RWPE1 (cell line): Measurements from ENCODE around the gene TRIM17.

Experiments used
- CTCF ChIA-PET: fragments of 350-600 bp; sonication (Branson Sonifier 250); formaldehyde crosslinking; extraction: SDS; loops from one replicate; lab custom pipeline; 2021; lab: Yijun Ruan, JAX
- POLR2A ChIA-PET: fragments of 400-600 bp; formaldehyde crosslinking; extraction: SDS; loops from one replicate; lab custom pipeline; 2020; ENCODE audit warnings: antibody characterized with exemption; ENCODE audit not compliant: low non-redundant PET; lab: Yijun Ruan, JAX
- DNase-seq: peaks from one replicate; pipeline ENCODE4 v3.0.0; 2012; ENCODE audit warnings: low spot score
- H3K27ac ChIP-seq: fragments of 450-650 bp; 2 replicates; pipeline ENCODE4 v1.5.1; 2017
- CTCF ChIP-seq: fragments of 450-650 bp; conservative IDR thresholded peaks from 2 replicates; pipeline ENCODE4 v1.5.1; 2017; ENCODE audit warnings: low read depth, mild to moderate bottlenecking

Gene TRIM17

GRCh38 chr1:228457017-228457395, 40.3 kb upstream of the TRIM17 start:
- DNase-seq, result no peak
- ChIA-PET CTCF (interaction anchor here (0.6 kb wide), 1 partner anchor 12 kb away, joined by 3 read pairs; no protein-coding TSS in a partner anchor), POLR2A (interaction anchor here (0.5 to 2.2 kb wide), 3 partner anchors 30 to 320 kb away, joined by 3 to 6 read pairs (median 4); partner anchors contain the start of gene RNF187)
- TF ChIP-seq CTCF, result no peak
- H3K27ac ChIP-seq, result peak overlapping the region; percentile 96

GRCh38 chr1:228456252-228457016, 39.8 kb upstream of the TRIM17 start:
- ChIA-PET CTCF (no interaction called here), POLR2A (no interaction called here)
- no peak for TF ChIP-seq CTCF
- no peak for DNase-seq
- peak overlapping the region; percentile 96 for H3K27ac ChIP-seq

GRCh38 chr1:228455715-228456114, 39.1 kb upstream of the TRIM17 start:
- no peak for DNase-seq
- peak; percentile 18; the same call in 1 of the 2 replicates for TF ChIP-seq CTCF
- CTCF ChIA-PET, result interaction anchor here (0.7 kb wide), 2 partner anchors 29 to 999 kb away, joined by 3 to 4 read pairs; no protein-coding TSS in a partner anchor
- POLR2A ChIA-PET, result interaction anchor here (0.5 kb wide), 1 partner anchor 49 kb away, joined by 8 read pairs; the partner anchor contains the start of gene TRIM11
- no peak overlapping the region for H3K27ac ChIP-seq

- TF ChIP-seq CTCF, result no peak
- CTCF ChIA-PET, result no interaction called here
- no peak for DNase-seq
- POLR2A ChIA-PET, result no interaction called here
- no peak overlapping the region for H3K27ac ChIP-seq
Measured at GRCh38 chr1:228454238-228454637, 37.6 kb upstream of the TRIM17 start.

- TF ChIP-seq CTCF, result no peak
- ChIA-PET POLR2A (no interaction called here), CTCF (interaction anchor here (0.7 kb wide), 1 partner anchor 346 kb away, joined by 6 read pairs; no protein-coding TSS in a partner anchor)
- H3K27ac ChIP-seq, result no peak overlapping the region; the same call in 1 of the 2 replicates
- DNase-seq, result no peak
Measured at GRCh38 chr1:228453614-228454013, 37.0 kb upstream of the TRIM17 start.

DNA sequence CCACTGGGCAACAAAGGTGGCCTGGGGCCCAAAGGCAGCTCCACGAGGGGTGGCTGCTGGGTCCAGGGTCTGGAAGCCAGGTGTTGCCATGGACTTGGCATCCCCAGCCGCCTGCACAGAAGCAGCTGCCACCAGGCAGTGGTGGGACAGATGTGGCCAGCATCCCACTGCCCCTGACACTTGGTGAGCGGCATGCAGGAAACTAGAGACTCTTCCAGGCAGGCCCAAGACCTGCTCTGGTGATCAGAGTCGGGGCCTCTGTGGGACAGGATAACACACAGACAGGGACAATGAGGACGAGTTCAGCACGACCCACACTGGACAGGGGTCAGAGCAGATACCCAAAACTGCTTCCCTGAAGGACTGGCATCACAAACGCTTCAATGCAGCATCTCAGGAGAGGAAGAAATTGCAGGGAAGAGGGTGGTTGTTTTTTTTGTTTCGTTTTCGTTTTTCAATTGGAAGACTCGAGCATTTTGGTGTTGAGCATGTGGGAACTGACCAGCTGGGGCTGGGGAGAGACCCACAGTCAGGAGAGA, 36.4 kb upstream of the TRIM17 start:
- H3K27ac ChIP-seq, result peak overlapping the region; percentile 4; the same call in 1 of the 2 replicates
- POLR2A ChIA-PET, result no interaction called here
- no peak for TF ChIP-seq CTCF
- DNase-seq, result no peak
- CTCF ChIA-PET, result interaction anchor here (0.7 kb wide), 1 partner anchor 345 kb away, joined by 6 read pairs; no protein-coding TSS in a partner anchor
